Measurements from ENCODE around the gene ZSCAN22.

GRCh38 chr19:58350871-58351557 is 24.2 kb downstream of the ZSCAN22 start:
- no peak for TF ChIP-seq JUNB (IDR thresholded peaks at IDR 0.05; ENCODE audit: unreplicated experiment)
- no peak for TF ChIP-seq POLR2AphosphoS5 (IDR thresholded peaks at IDR 0.05; ENCODE audit: low read depth)
- TF ChIP-seq EZH2 (IDR thresholded peaks at IDR 0.05; ENCODE audit: low read depth, unreplicated experiment), result no peak
- TF ChIP-seq, protein P1, sequence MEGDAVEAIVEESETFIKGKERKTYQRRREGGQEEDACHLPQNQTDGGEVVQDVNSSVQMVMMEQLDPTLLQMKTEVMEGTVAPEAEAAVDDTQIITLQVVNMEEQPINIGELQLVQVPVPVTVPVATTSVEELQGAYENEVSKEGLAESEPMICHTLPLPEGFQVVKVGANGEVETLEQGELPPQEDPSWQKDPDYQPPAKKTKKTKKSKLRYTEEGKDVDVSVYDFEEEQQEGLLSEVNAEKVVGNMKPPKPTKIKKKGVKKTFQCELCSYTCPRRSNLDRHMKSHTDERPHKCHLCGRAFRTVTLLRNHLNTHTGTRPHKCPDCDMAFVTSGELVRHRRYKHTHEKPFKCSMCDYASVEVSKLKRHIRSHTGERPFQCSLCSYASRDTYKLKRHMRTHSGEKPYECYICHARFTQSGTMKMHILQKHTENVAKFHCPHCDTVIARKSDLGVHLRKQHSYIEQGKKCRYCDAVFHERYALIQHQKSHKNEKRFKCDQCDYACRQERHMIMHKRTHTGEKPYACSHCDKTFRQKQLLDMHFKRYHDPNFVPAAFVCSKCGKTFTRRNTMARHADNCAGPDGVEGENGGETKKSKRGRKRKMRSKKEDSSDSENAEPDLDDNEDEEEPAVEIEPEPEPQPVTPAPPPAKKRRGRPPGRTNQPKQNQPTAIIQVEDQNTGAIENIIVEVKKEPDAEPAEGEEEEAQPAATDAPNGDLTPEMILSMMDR (conservative IDR thresholded peaks at IDR 0.05; ENCODE audit: low read depth in 2 of 2), result no peak; a peak in 1 of 4 replicates
- TF ChIP-seq, protein P2, sequence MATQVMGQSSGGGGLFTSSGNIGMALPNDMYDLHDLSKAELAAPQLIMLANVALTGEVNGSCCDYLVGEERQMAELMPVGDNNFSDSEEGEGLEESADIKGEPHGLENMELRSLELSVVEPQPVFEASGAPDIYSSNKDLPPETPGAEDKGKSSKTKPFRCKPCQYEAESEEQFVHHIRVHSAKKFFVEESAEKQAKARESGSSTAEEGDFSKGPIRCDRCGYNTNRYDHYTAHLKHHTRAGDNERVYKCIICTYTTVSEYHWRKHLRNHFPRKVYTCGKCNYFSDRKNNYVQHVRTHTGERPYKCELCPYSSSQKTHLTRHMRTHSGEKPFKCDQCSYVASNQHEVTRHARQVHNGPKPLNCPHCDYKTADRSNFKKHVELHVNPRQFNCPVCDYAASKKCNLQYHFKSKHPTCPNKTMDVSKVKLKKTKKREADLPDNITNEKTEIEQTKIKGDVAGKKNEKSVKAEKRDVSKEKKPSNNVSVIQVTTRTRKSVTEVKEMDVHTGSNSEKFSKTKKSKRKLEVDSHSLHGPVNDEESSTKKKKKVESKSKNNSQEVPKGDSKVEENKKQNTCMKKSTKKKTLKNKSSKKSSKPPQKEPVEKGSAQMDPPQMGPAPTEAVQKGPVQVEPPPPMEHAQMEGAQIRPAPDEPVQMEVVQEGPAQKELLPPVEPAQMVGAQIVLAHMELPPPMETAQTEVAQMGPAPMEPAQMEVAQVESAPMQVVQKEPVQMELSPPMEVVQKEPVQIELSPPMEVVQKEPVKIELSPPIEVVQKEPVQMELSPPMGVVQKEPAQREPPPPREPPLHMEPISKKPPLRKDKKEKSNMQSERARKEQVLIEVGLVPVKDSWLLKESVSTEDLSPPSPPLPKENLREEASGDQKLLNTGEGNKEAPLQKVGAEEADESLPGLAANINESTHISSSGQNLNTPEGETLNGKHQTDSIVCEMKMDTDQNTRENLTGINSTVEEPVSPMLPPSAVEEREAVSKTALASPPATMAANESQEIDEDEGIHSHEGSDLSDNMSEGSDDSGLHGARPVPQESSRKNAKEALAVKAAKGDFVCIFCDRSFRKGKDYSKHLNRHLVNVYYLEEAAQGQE (IDR thresholded peaks at IDR 0.05; ENCODE audit: unreplicated experiment), result no peak
- TF ChIP-seq EZH2phosphoT487 (IDR thresholded peaks at IDR 0.05; ENCODE audit: unreplicated experiment), result no peak
- no peak for TF ChIP-seq NANOG (IDR thresholded peaks at IDR 0.05; ENCODE audit: borderline replicate concordance)

Data from GM23338 (cell line).